ENCODE data around the gene TTC9B.
A peak's percentile ranks its signal among the peaks of the same experiment; 100 is the strongest.
"Not testable (repeated sequence)": the region's sequence is repeated elsewhere in the genome, so short reads cannot be mapped to it uniquely, and the experiment has no call there.

Gene TTC9B

GRCh38 chr19:40174092-40174491, 44.1 kb downstream of the TTC9B start:
- DNase-seq: no peak

GRCh38 chr19:40171293-40171692, 46.9 kb downstream of the TTC9B start:
- peak in 2 of 58 donors; percentile 28 for DNase-seq

- not testable (repeated sequence) for DNase-seq
Observed at GRCh38 chr19:40170303-40170989, 47.7 kb downstream of the TTC9B start.

- not testable (repeated sequence) for DNase-seq
Observed at GRCh38 chr19:40169482-40170302, 48.5 kb downstream of the TTC9B start.

Data from anterior cingulate cortex (tissue), 58 donors.